Lower leg skin (tissue), 4 donors: ENCODE results near the gene CAGE1. TPM values are rescaled to one million over a fixed set of nuclear protein-coding genes. Genes with fewer than 3 reads are reported as not detected.

Experiments
- DNase-seq, 2 donors: peaks; one replicate each; pipeline ENCODE4 v3.0.0-alpha.2; 2019; ENCODE audit warnings: low spot score in 2 of 2
- H3K4me3 ChIP-seq: fragments of 200-600 bp; sonication (generic); 2 replicates; pipeline ENCODE4 v1.5.1; 2017; ENCODE audit warnings: mild to moderate bottlenecking, low read depth; ENCODE audit not compliant: poor library complexity, severe bottlenecking
- CTCF ChIP-seq, 3 donors: fragments of 450-650 bp; IDR thresholded peaks; one replicate each; pipeline ENCODE4 v1.5.1; 2016; ENCODE audit warnings: antibody characterized with exemption in 3 of 3, mild to moderate bottlenecking in 3 of 3, moderate library complexity in 2 of 3
- POLR2A ChIP-seq, 2 donors: fragments of 450-650 bp; IDR thresholded peaks; one replicate each; pipeline ENCODE4 v1.6.1; 2016 to 2017; ENCODE audit warnings: antibody characterized with exemption in 2 of 2, mild to moderate bottlenecking in 1 of 2, moderate library complexity in 1 of 2
- WGBS, 2 donors: methylation state at CpG; one replicate each; pipeline ENCODE4 v1.1.5; 2018; 5-methylcytosine and 5-hydroxymethylcytosine counted together
- intact Hi-C: fragments of 100-400 bp; cut with DNase I; formaldehyde crosslinking; loops from one replicate; pipeline ENCODE4 v1.15.0; 2023; ENCODE audit warnings: low total_unique reads
- total RNA-seq, 4 donors: library from RNA; depleted of rRNA; stranded (reverse); fragments of >200 nt; gene quantifications; one replicate each; pipeline ENCODE4 v1.1.0, GENCODE V29; 2016

Gene CAGE1
- total RNA-seq, 4 donors from 2014 or later: not detected

GRCh38 chr6:7424967-7425807 lies 35.6 kb upstream of the CAGE1 start:
- DNase-seq: no peak
- no peak overlapping the region for H3K4me3 ChIP-seq
- 77 to 83% methylated on average over 24 to 25 of the region's 25 CpGs for WGBS, 2 donors
- intact Hi-C loops: no loop called here
- no peak for TF ChIP-seq CTCF (IDR thresholded peaks at IDR 0.05)

GRCh38 chr6:7424058-7424457 lies 34.5 kb upstream of the CAGE1 start:
- intact Hi-C loops: no loop called here
- TF ChIP-seq POLR2A (IDR thresholded peaks at IDR 0.05): no peak
- TF ChIP-seq CTCF (IDR thresholded peaks at IDR 0.05): no peak
- 88% methylated on average over 5 of the region's 5 CpGs for WGBS, 2 donors
- no peak overlapping the region for H3K4me3 ChIP-seq
- no peak for DNase-seq

GRCh38 chr6:7421066-7421465 lies 31.5 kb upstream of the CAGE1 start:
- 87 to 97% methylated on average over 3 of the region's 3 CpGs for WGBS, 2 donors
- H3K4me3 ChIP-seq: no peak overlapping the region
- TF ChIP-seq POLR2A (IDR thresholded peaks at IDR 0.05) (no peak), CTCF (IDR thresholded peaks at IDR 0.05) (no peak)
- no peak for DNase-seq
- intact Hi-C loops: no loop called here

- H3K4me3 ChIP-seq: no peak overlapping the region
- DNase-seq: no peak
- intact Hi-C loops: loop anchor here (10.0 kb wide), 1 partner anchor 146 kb away; no protein-coding TSS in a partner anchor
- TF ChIP-seq POLR2A (IDR thresholded peaks at IDR 0.05) (no peak), CTCF (IDR thresholded peaks at IDR 0.05) (no peak)
- 61 to 66% methylated on average over 1 of the region's 1 CpG for WGBS, 2 donors
These were observed 29.5 kb upstream of the CAGE1 start for GRCh38 chr6:7419065-7419464.

- TF ChIP-seq CTCF (IDR thresholded peaks at IDR 0.05) (no peak), POLR2A (IDR thresholded peaks at IDR 0.05) (no peak)
- no peak for DNase-seq
- H3K4me3 ChIP-seq: no peak overlapping the region
- intact Hi-C loops: loop anchor here (10.0 kb wide), 1 partner anchor 146 kb away; no protein-coding TSS in a partner anchor
- WGBS, 2 donors: 44 to 62% methylated on average over 6 of the region's 6 CpGs
These were observed 28.8 kb upstream of the CAGE1 start for GRCh38 chr6:7418238-7418905.
